Uterus (tissue), 2 donors: Measurements from ENCODE around the gene NOVA2.

Experiments used
- POLR2A ChIP-seq, 2 donors: fragments of 450-650 bp; IDR thresholded peaks; one replicate each; pipeline ENCODE4 v1.6.1; 2016; ENCODE audit warnings: antibody characterized with exemption in 2 of 2, mild to moderate bottlenecking in 1 of 2, moderate library complexity in 1 of 2
- TF ChIP-seq, protein P1 (sequence below), 4 experiments: fragments of 200-600 bp in 2 of 4; fragments of 450-650 bp in 2 of 4; sonication (generic) in 2 of 4; IDR thresholded peaks; one replicate each; pipeline ENCODE4 v1.5.1; 2016 to 2019; ENCODE audit warnings: antibody characterized with exemption in 4 of 4, mild to moderate bottlenecking in 2 of 4, moderate library complexity in 1 of 4

DNA sequence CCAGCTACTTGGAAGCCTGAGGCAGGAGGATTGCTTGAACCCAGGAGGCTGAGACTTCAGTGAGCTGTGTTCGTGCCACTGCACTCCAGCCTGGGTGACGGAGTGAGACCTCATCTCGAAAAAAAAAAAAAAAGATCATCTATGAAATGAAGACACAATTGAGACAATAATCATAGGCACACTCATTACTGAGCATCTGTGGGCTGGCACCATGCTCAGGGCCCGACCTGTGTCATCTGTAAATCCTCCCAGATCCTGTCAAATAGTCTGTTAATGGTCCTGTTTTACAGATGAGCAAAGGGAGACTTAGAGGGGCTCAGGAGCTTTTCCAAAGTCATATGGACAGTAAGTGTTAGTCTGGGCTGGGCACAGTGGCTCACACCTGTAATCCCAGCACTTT, 54.9 kb downstream of the NOVA2 start:
- TF ChIP-seq, protein P1, sequence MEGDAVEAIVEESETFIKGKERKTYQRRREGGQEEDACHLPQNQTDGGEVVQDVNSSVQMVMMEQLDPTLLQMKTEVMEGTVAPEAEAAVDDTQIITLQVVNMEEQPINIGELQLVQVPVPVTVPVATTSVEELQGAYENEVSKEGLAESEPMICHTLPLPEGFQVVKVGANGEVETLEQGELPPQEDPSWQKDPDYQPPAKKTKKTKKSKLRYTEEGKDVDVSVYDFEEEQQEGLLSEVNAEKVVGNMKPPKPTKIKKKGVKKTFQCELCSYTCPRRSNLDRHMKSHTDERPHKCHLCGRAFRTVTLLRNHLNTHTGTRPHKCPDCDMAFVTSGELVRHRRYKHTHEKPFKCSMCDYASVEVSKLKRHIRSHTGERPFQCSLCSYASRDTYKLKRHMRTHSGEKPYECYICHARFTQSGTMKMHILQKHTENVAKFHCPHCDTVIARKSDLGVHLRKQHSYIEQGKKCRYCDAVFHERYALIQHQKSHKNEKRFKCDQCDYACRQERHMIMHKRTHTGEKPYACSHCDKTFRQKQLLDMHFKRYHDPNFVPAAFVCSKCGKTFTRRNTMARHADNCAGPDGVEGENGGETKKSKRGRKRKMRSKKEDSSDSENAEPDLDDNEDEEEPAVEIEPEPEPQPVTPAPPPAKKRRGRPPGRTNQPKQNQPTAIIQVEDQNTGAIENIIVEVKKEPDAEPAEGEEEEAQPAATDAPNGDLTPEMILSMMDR (IDR thresholded peaks at IDR 0.05), result no peak
- no peak for TF ChIP-seq POLR2A (IDR thresholded peaks at IDR 0.05)
